GM12878 (cell line): ENCODE data around the gene DPH1. TPM values are rescaled to one million over a fixed set of nuclear protein-coding genes. Genes with fewer than 3 reads are reported as not detected.

ENCODE experiments used
- BHLHE40 ChIP-seq, 2 experiments: fragments of 450-650 bp in 1 of 2; IDR thresholded peaks; 2 replicates each; pipeline ENCODE4 v1.6.1; 2011 to 2017; ENCODE audit warnings: low read depth in 2 of 2, borderline replicate concordance in 1 of 2, improper control_type of control experiment in 1 of 2, low read length in 1 of 2, mild to moderate bottlenecking in 1 of 2
- EZH2 ChIP-seq: IDR thresholded peaks from 2 replicates; pipeline ENCODE4 v1.6.1; 2012; ENCODE audit warnings: low read depth, mild to moderate bottlenecking, control low read depth, inconsistent platforms, low read length, borderline replicate concordance; ENCODE audit not compliant: control insufficient read depth
- GATAD2B ChIP-seq: fragments of 450-650 bp; conservative IDR thresholded peaks from 2 replicates; pipeline ENCODE4 v1.6.1; 2017; ENCODE audit warnings: low read depth, mild to moderate bottlenecking, moderate library complexity
- HDAC6 ChIP-seq: fragments of 200-600 bp; sonication (generic); IDR thresholded peaks from one replicate; pipeline ENCODE4 v1.8.0; 2017; ENCODE audit warnings: antibody characterized with exemption; ENCODE audit not compliant: unreplicated experiment
- IRF4 ChIP-seq: IDR thresholded peaks from 2 replicates; pipeline ENCODE4 v1.6.1; 2011; ENCODE audit warnings: low read depth, low read length
- KLF5 ChIP-seq: fragments of 450-650 bp; IDR thresholded peaks from 2 replicates; pipeline ENCODE4 v1.6.1; 2014; ENCODE audit warnings: mild to moderate bottlenecking; ENCODE audit not compliant: partially characterized antibody
- MEF2B ChIP-seq: fragments of 450-650 bp; IDR thresholded peaks from 2 replicates; pipeline ENCODE4 v1.6.1; 2018; ENCODE audit warnings: mild to moderate bottlenecking, moderate library complexity; ENCODE audit not compliant: partially characterized antibody, poor library complexity, severe bottlenecking
- MTA3 ChIP-seq: IDR thresholded peaks from 2 replicates; pipeline ENCODE4 v1.6.1; 2012; ENCODE audit warnings: low read length, inconsistent platforms, borderline replicate concordance
- MYB ChIP-seq: fragments of 150-350 bp; IDR thresholded peaks from 2 replicates; pipeline ENCODE4 v1.6.1; 2014; ENCODE audit warnings: mild to moderate bottlenecking, low read depth, low read length, borderline replicate concordance
- NBN ChIP-seq: fragments of 450-650 bp; IDR thresholded peaks from 2 replicates; pipeline ENCODE4 v1.6.1; 2016
- NR2C2 ChIP-seq: IDR thresholded peaks from 2 replicates; pipeline ENCODE4 v1.6.1; 2011; ENCODE audit warnings: borderline replicate concordance, low read depth; ENCODE audit not compliant: control insufficient read depth, insufficient read length
- NR2F1 ChIP-seq: fragments of 450-650 bp; conservative IDR thresholded peaks from 2 replicates; pipeline ENCODE4 v1.6.1; 2017; ENCODE audit warnings: mild to moderate bottlenecking
- PAX5 ChIP-seq: IDR thresholded peaks from 2 replicates; pipeline ENCODE4 v1.6.1; 2011; ENCODE audit warnings: low read depth, low read length, borderline replicate concordance
- RFX5 ChIP-seq: IDR thresholded peaks from 2 replicates; pipeline ENCODE4 v1.6.1; 2011; ENCODE audit warnings: low read depth, low read length, improper control_type of control experiment
- SMARCA5 ChIP-seq: fragments of 450-650 bp; IDR thresholded peaks from 2 replicates; pipeline ENCODE4 v1.6.1; 2017; ENCODE audit warnings: mild to moderate bottlenecking
- SMC3 ChIP-seq: IDR thresholded peaks from 2 replicates; pipeline ENCODE4 v1.6.1; 2011; ENCODE audit warnings: low read length, improper control_type of control experiment, borderline replicate concordance
- SP1 ChIP-seq: IDR thresholded peaks from one replicate; pipeline ENCODE4 v1.6.1; 2011; ENCODE audit warnings: low read depth, low read length
- SRF ChIP-seq, 2 experiments: IDR thresholded peaks; 2 replicates each; pipeline ENCODE4 v1.6.1; 2011; ENCODE audit warnings: low read depth in 2 of 2, low read length in 2 of 2, mild to moderate bottlenecking in 1 of 2, moderate library complexity in 1 of 2
- ZSCAN29 ChIP-seq: fragments of 450-650 bp; IDR thresholded peaks from 2 replicates; pipeline ENCODE4 v1.6.1; 2017; ENCODE audit warnings: mild to moderate bottlenecking, moderate library complexity
- polyA plus RNA-seq, 11 experiments: library from polyadenylated mRNA; depleted of rRNA in 4 of 11; unstranded in 6 of 11; stranded (reverse) in 5 of 11; fragments of >200 nt; fragmentation: Nextera tagmentation in 4 of 11; fragmentation: Illumina TruSeq in 1 of 11; extraction: Ambion mirVana in 4 of 11; extraction: Trizol in 1 of 11; gene quantifications; 1 replicate in 1 of 11; 2 replicates in 10 of 11; pipeline versions ENCODE4 v1.2.1 to v1.2.3, GENCODE V29; 2011 to 2016; ENCODE audit warnings: inconsistent platforms in 2 of 11, missing spikeins in 2 of 11, low read depth in 1 of 11
- total RNA-seq, 4 experiments: library from RNA; depleted of rRNA in 3 of 4; stranded (reverse); fragments of >200 nt in 3 of 4; fragmentation: Illumina TruSeq in 1 of 4; extraction: Trizol in 1 of 4; gene quantifications; 2 replicates each; pipeline versions ENCODE4 v1.2.1 to v1.2.3, GENCODE V29; 2013 to 2021
- TF ChIP-seq, protein P1 (sequence below): fragments of 450-650 bp; IDR thresholded peaks from 2 replicates; pipeline ENCODE4 v1.6.1; 2014; ENCODE audit warnings: mild to moderate bottlenecking
- TF ChIP-seq, protein P2 (sequence below): IDR thresholded peaks from 2 replicates; pipeline ENCODE4 v1.6.1; 2012; ENCODE audit warnings: mild to moderate bottlenecking, low read depth, low read length
- TF ChIP-seq, protein P3 (sequence below): fragments of 150-350 bp; IDR thresholded peaks from 2 replicates; pipeline ENCODE4 v1.6.1; 2016; ENCODE audit warnings: low read depth, low read length

The DPH1 gene
- total and polyA plus RNA-seq, 10 of the 15 experiments (the other 5 are each of a cell fraction or from before 2014, with no cell fraction given): 0.29 to 33.6 (median 20.2) TPM

DNA sequence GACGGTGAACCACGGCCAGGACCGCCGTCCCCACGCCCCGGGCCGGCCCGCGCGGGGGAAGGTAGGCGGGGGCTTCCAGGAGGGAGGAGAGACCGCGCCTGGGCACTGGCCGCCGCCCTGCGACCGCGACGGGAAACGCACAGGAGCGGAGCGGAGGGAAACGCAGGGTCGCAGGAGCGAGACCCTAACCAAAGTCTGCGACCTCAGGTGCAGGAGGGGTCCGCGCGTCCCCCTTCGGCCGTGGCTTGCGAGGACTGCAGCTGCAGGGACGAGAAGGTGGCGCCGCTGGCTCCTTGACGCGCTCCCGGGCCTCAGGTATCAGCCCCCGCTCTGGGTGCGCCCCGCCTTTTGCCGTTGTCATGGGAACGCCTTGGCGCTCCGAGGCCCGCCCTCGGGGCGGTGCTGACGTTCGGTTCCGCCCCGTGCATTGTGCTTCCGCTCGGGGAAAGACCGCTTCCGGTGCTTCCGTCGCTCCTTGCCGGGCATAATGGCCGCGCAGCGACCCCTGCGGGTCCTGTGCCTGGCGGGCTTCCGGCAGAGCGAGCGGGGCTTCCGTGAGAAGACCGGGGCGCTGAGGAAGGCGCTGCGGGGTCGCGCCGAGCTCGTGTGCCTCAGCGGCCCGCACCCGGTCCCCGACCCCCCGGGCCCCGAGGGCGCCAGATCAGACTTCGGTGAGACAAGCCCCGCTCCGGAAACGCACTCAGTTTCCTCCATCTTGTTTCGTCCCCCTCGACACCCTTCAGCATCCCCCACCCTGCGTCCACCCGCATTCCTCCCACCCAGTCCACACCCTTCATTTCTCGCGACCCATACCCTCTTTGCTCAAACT, 11.8 kb downstream of the DPH1 start, which contains the start of gene OVCA2 (continued):
- TF ChIP-seq MYB (no peak), KLF5 (peak; percentile 69), NR2C2 (no peak), HDAC6 (no peak), EZH2 (no peak), GATAD2B (peak; percentile 75), NR2F1 (peak; percentile 67), SMC3 (peak; percentile 28; the same call in 1 of the 2 replicates), RFX5 (0 out of 2 replicates have a peak, but pooled peaks have one; percentile 17), PAX5 (peak; percentile 89), BHLHE40 (IDR thresholded peaks at IDR 0.05; ENCODE audit: borderline replicate concordance in 1 of 2, low read depth in 2 of 2, low read length in 1 of 2) (peak in 1 of 2 experiments; percentile 63; a peak in 2 of 4 replicates), SMARCA5 (0 out of 2 replicates have a peak, but pooled peaks have one; percentile 37), SRF (IDR thresholded peaks at IDR 0.05; ENCODE audit: low read depth in 2 of 2, low read length in 2 of 2) (peak; percentile 68 to 75; a peak in 3 of 4 replicates), ZSCAN29 (no peak), IRF4 (0 out of 2 replicates have a peak, but pooled peaks have one; percentile 24), SP1 (peak; percentile 88), MEF2B (peak; percentile 64), NBN (peak; percentile 60; the same call in 1 of the 2 replicates), MTA3 (no peak; the same call in 1 of the 2 replicates)
- TF ChIP-seq, protein P1, sequence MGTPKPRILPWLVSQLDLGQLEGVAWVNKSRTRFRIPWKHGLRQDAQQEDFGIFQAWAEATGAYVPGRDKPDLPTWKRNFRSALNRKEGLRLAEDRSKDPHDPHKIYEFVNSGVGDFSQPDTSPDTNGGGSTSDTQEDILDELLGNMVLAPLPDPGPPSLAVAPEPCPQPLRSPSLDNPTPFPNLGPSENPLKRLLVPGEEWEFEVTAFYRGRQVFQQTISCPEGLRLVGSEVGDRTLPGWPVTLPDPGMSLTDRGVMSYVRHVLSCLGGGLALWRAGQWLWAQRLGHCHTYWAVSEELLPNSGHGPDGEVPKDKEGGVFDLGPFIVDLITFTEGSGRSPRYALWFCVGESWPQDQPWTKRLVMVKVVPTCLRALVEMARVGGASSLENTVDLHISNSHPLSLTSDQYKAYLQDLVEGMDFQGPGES: 0 out of 2 replicates have a peak, but pooled peaks have one; percentile 43
- TF ChIP-seq, protein P2, sequence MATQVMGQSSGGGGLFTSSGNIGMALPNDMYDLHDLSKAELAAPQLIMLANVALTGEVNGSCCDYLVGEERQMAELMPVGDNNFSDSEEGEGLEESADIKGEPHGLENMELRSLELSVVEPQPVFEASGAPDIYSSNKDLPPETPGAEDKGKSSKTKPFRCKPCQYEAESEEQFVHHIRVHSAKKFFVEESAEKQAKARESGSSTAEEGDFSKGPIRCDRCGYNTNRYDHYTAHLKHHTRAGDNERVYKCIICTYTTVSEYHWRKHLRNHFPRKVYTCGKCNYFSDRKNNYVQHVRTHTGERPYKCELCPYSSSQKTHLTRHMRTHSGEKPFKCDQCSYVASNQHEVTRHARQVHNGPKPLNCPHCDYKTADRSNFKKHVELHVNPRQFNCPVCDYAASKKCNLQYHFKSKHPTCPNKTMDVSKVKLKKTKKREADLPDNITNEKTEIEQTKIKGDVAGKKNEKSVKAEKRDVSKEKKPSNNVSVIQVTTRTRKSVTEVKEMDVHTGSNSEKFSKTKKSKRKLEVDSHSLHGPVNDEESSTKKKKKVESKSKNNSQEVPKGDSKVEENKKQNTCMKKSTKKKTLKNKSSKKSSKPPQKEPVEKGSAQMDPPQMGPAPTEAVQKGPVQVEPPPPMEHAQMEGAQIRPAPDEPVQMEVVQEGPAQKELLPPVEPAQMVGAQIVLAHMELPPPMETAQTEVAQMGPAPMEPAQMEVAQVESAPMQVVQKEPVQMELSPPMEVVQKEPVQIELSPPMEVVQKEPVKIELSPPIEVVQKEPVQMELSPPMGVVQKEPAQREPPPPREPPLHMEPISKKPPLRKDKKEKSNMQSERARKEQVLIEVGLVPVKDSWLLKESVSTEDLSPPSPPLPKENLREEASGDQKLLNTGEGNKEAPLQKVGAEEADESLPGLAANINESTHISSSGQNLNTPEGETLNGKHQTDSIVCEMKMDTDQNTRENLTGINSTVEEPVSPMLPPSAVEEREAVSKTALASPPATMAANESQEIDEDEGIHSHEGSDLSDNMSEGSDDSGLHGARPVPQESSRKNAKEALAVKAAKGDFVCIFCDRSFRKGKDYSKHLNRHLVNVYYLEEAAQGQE: no peak
- TF ChIP-seq, protein P3, sequence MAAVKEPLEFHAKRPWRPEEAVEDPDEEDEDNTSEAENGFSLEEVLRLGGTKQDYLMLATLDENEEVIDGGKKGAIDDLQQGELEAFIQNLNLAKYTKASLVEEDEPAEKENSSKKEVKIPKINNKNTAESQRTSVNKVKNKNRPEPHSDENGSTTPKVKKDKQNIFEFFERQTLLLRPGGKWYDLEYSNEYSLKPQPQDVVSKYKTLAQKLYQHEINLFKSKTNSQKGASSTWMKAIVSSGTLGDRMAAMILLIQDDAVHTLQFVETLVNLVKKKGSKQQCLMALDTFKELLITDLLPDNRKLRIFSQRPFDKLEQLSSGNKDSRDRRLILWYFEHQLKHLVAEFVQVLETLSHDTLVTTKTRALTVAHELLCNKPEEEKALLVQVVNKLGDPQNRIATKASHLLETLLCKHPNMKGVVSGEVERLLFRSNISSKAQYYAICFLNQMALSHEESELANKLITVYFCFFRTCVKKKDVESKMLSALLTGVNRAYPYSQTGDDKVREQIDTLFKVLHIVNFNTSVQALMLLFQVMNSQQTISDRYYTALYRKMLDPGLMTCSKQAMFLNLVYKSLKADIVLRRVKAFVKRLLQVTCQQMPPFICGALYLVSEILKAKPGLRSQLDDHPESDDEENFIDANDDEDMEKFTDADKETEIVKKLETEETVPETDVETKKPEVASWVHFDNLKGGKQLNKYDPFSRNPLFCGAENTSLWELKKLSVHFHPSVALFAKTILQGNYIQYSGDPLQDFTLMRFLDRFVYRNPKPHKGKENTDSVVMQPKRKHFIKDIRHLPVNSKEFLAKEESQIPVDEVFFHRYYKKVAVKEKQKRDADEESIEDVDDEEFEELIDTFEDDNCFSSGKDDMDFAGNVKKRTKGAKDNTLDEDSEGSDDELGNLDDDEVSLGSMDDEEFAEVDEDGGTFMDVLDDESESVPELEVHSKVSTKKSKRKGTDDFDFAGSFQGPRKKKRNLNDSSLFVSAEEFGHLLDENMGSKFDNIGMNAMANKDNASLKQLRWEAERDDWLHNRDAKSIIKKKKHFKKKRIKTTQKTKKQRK: no peak
- TF ChIP-seq, all 136 proteins: peak for 63
